ENCODE measurements around the gene DGKD.

- no peak for TF ChIP-seq CTCF (conservative IDR thresholded peaks at IDR 0.05 in 1 of 2, IDR thresholded peaks at IDR 0.05 in 1 of 2; ENCODE audit: low read depth in 1 of 2, low read length in 2 of 2)
- TF ChIP-seq EZH2 (IDR thresholded peaks at IDR 0.05; ENCODE audit: low read length, missing control alignments) = no peak
Measured at GRCh38 chr2:233410196-233410760, 56.0 kb downstream of the DGKD start.

All from fibroblast of lung (primary cell).